ENCODE results near the gene CCDC82.

The CCDC82 gene

GRCh38 chr11:96328395-96329010 is 61.2 kb downstream of the CCDC82 start:
- no peak for DNase-seq

DNA sequence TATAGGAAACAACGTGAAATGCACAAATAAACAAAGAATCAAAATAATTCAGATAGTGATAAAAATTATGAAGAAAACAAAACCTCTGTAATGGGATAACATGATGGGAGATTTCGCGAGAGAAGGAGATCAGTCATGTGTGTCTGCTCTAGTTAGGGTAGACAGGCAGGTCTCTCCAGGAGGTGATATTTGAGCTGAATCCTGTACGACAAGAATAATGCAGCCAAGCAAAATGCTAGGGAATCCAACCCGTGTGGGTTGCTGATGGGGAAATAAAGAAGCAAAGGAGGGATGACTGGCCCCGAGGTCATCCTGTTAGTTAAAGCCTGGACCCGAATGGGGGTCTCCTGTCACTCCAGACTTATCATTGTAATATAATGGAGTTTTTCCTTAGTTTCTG is 62.8 kb downstream of the CCDC82 start:
- peak; percentile 18 for DNase-seq

DNA sequence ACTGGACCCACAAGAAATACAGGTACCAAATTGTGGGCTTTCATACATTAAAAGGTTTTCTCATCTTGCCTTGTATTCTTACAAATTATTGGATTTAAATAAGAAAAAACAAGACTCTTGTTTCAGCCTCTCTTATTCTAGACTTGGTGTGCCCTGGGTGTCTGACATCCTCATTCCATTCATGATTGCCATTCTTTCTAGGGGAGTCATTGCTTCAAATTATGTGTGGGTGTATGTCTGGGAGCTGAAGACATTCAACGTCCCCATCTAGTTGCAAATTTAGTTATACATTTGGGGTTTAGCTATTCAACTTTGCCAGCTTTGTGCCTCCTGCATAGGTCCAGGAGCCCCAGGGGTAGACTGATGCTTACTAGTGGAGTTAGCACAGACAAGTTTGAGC is 64.8 kb downstream of the CCDC82 start:
- no peak for DNase-seq

- no peak for DNase-seq
Measured at GRCh38 chr11:96323642-96323985, 66.1 kb downstream of the CCDC82 start.

DNA sequence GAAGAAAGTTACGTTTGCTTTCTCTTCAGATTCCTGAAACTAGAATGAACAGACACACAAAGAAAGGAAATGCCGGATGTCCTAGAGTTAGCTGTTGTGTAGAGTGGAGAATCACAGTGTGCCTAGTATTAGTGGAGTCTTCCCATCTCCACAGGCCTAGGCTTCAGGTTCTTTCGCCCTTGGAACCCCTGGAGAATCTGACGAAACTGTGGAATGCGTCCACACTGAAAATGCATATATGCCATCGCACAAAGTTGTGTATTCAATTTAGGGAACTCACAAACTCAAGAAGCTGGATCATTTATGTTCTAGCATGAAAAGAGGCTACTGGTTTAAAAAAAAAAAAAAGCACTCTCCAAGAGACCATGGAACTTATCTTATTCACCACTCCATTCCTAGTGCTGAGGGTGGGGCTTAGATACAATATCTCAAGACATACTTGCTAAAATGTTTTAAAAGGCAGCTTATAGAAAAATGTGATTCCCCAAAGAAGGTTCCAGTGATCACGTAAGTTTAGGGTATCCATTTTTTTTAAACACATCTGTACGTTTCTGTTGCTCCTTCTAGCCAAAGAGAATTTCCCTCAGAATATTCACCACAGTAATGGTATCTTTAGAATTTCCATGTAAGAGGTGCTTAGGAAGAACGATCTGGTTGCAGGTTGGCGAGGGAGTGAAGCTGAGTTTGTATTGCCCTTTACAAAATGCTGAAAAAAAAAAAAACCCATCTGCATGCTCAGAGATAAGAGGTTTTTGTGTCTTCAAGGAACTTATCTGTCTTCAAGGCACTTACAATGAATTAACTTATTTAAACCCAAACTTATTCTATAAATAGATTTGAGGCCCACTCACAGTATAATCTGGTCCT is 66.7 kb downstream of the CCDC82 start:
- no peak for DNase-seq

DNA sequence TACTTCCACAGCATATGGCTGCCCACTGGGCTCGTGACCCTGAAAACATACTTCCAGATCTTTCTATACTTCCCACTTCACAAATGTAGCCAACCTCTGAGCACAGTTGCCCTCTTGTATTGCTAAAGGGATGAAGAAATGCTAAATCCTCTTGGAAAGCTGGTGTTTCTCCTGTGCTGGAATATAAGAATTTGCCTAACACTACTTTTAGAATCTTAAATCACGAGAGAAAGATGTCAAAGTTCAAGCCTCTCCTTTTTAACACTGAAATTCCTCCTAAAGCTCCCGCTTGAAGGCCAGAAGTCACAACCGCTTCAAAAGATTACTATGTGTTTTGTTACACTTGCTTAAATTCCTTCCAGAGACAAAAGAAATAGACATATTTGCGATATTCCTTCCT is 68.6 kb downstream of the CCDC82 start:
- DNase-seq: no peak

- DNase-seq: no peak
Measured at GRCh38 chr11:96319898-96320656, 69.6 kb downstream of the CCDC82 start.

DNA sequence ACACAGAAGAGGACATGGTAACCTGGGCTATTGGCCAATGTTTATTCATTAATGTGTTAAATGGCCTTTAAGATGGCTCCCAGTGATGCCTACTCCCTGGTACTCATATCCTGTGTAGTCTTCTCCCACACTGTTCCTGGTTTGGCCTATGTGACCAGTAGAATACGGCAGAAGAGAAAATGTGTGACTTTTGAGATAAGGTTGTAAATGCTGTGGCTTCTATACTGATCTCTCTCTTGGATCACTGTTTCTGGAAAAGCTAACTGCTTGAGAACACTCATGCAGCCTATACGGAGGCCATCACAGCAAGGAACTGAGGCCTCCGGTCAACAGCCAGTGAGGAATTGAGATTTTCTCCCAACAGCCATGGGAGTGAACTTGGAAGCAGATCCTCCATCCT is 70.9 kb downstream of the CCDC82 start:
- no peak for DNase-seq

- no peak for DNase-seq
Measured at GRCh38 chr11:96318399-96318798, 71.3 kb downstream of the CCDC82 start.

GRCh38 chr11:96317985-96318384 is 71.7 kb downstream of the CCDC82 start:
- DNase-seq: no peak

- no peak for DNase-seq
Measured at GRCh38 chr11:96317571-96317970, 72.1 kb downstream of the CCDC82 start.

DNA sequence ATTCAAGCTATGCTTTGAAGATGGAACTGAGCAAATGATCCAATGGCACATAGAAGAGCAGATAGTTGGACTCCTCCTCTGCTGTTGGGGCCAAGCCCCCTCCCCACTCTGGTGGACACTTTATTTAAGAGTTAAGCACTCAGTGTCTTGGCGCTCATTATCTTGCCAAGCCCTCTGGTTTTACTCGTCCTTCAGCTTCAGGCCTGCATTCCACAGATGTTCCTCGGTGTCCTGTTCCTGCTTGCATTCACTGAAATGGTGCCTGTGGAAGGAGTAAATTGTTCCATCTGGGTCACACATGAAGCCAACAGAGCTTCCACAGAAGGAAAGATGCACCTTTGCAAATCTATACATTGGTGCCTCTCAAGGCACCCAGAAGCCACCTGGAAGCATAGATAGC is 72.8 kb downstream of the CCDC82 start:
- DNase-seq: no peak

DNA sequence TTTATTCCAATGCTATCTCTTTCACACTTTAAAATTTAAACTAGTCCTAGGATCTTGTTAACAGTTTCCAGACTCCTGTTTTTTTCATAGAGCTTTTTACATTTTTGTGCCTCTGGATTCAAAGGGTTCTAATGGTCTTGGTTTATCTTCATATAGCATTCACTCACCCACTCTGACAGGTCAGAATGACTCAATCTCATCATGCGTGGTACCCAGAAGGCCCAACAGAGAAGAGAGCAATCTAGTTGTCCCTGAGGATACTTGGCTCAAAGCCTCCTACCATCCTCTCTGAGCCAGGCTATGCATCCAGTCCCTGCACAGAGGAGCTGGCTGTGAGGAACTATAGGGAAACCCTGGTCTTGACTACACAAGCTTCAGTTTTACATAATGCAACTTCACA is 74.2 kb downstream of the CCDC82 start:
- no peak for DNase-seq

- DNase-seq: no peak
Measured at GRCh38 chr11:96314326-96315020, 75.2 kb downstream of the CCDC82 start.

DNA sequence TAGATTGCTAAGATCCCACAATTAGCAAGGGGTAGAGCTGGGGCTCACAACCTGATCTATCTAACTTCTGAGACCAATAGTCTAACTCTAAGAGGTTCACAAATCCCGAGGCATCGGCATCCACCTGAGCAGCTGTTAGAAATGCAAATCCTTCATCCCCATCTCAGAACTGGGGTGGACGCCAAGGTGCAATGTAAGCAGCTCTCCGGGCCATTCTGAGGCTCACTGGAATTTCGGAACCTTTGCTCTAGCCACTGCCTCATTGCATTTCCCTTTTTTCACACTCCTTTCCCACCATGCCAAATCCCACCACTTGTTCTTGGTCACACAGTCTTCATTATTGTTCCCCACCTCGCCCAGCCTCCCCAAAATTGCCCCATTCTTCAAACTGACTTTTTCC is 76.5 kb downstream of the CCDC82 start:
- no peak for DNase-seq

DNA sequence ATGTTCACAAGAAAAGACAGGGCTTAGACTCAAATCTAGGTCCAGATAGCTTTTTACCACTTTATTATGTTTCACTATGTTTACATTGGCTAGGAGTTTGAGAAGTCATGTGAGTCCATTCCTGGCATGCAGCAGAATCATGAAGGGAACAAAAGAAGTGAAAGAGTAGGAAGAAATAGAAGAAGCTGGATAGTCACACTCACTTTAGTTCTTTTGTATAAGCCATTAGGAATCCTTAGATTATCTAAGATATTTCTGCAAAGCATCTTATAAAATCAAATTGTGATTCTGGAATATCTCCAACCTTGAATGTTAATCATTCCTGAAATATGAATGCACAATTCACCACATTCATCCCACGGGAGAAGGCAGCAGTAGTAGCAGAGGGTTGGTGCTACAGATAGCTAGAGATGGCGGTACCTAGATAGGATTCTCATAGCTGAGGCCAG is 78.6 kb downstream of the CCDC82 start:
- no peak for DNase-seq

DNA sequence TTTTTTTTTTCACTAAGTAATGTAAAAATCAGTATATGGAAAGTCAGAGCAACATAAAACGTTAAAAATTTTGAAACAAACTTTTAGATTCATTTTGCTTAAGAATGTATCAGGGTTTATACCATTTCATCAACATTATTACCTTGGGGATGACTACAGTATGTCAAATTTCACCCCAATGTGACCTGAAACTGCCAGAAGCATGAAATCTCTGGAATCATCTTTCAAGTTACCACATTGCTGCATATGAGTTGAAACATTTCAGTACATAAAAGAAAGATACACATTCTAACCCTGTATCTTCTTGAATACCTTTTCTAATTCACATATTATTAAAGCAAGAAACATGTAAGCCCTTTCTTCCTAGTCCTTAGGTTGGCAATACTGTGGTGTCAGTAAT is 79.5 kb downstream of the CCDC82 start:
- DNase-seq: no peak

- no peak for DNase-seq
Measured at GRCh38 chr11:96309643-96310017, 80.1 kb downstream of the CCDC82 start.

GRCh38 chr11:96309016-96309642 is 80.6 kb downstream of the CCDC82 start:
- no peak for DNase-seq

GRCh38 chr11:96307776-96308140 is 82.0 kb downstream of the CCDC82 start:
- DNase-seq: no peak

GRCh38 chr11:96306933-96307775 is 82.6 kb downstream of the CCDC82 start:
- DNase-seq: peak; percentile 26

GRCh38 chr11:96306600-96306932 is 83.1 kb downstream of the CCDC82 start:
- no peak for DNase-seq
